Measurements from ENCODE around the gene CCDC33. TPM values are rescaled to one million over a fixed set of nuclear protein-coding genes. Genes with fewer than 3 reads are reported as not detected.

The CCDC33 gene
- total and polyA plus RNA-seq, 10 of the 15 experiments (the other 5 are each of a cell fraction or from before 2014, with no cell fraction given): 0.57 to 5.8 (median 4.3) TPM

GRCh38 chr15:74258456-74259291 lies 22.5 kb downstream of the CCDC33 start:
- Histone ChIP-seq H3K27me3 (replicated peaks in 1 of 2; ENCODE audit: control insufficient read depth in 2 of 2, insufficient read depth in 2 of 2, low read length in 1 of 2) (peaks cover 0 to 2% of the 10 kb centered on the region in 2 experiments; a peak in 3 of 4 replicates), H3K4me1 (ENCODE audit: control insufficient read depth, insufficient read depth, low read length) (no peaks in the 10 kb centered on the region), H3K4me2 (ENCODE audit: control insufficient read depth, insufficient read depth) (no peak overlapping the region), H2AFZ (ENCODE audit: control insufficient read depth, low read depth, low read length) (no peak overlapping the region), H3K9me3 (replicated peaks; ENCODE audit: control insufficient read depth, insufficient read depth, low read length) (no peaks in the 10 kb centered on the region), H3K9ac (ENCODE audit: control insufficient read depth, insufficient read depth, low read length) (no peak overlapping the region), H3K4me3 (no peak overlapping the region), H4K20me1 (ENCODE audit: control insufficient read depth, insufficient read depth) (no peaks in the 10 kb centered on the region; the same call in 1 of the 2 replicates), H3K36me3 (ENCODE audit: control insufficient read depth in 2 of 2, insufficient read depth in 2 of 2, low read length in 1 of 2) (no peaks in the 10 kb centered on the region), H3K27ac (ENCODE audit: control insufficient read depth, insufficient read depth) (no peak overlapping the region), H3K79me2 (ENCODE audit: control insufficient read depth, insufficient read depth, low read length) (no peaks in the 10 kb centered on the region)
- no TSS peak for BruUV-seq (replicated peaks)
- POLR2A ChIA-PET: no interaction called here
- RAD21 ChIA-PET (ENCODE audit: unreplicated experiment): no interaction called here
- ATAC-seq (no peak), DNase-seq (ENCODE audit: low read depth, low spot score) (no peak), FAIRE-seq (no peak)
- in situ Hi-C loops (cut with MboI): no loop called here
- WGBS (ENCODE audit: insufficient coverage, insufficient replicate concordance, low lambda C conversion rate, missing lambda C conversion rate): 26% methylated on average over 7 of the region's 7 CpGs
- CTCF ChIA-PET: no interaction called here
- intact Hi-C loops (cut with micrococcal nuclease; ENCODE audit: unreplicated experiment): no loop called here
- SMC1A ChIA-PET (ENCODE audit: uncharacterized antibody, unreplicated experiment): no interaction called here
- no peak for TF ChIP-seq ZNF384 (IDR thresholded peaks at IDR 0.05; ENCODE audit: borderline replicate concordance, low read depth, low read length)
- TF ChIP-seq RBBP5 (conservative IDR thresholded peaks at IDR 0.05): no peak
- no peak for TF ChIP-seq ZBTB33 (IDR thresholded peaks at IDR 0.05)
- TF ChIP-seq MEF2A (IDR thresholded peaks at IDR 0.05; ENCODE audit: insufficient read depth, low read depth, low read length): no peak
- no peak for TF ChIP-seq SREBF1 (IDR thresholded peaks at IDR 0.05; ENCODE audit: low read length)
- no peak for TF ChIP-seq TCF12 (IDR thresholded peaks at IDR 0.05; ENCODE audit: low read depth, low read length)
- TF ChIP-seq MAX (IDR thresholded peaks at IDR 0.05; ENCODE audit: low read depth, low read length): no peak
- no peak for TF ChIP-seq ASH2L (IDR thresholded peaks at IDR 0.05; ENCODE audit: borderline replicate concordance, low read depth)
- no peak for TF ChIP-seq NFXL1 (IDR thresholded peaks at IDR 0.05; ENCODE audit: borderline replicate concordance)
- TF ChIP-seq ZNF687 (IDR thresholded peaks at IDR 0.05): no peak
- no peak for TF ChIP-seq ZNF592 (IDR thresholded peaks at IDR 0.05)
- TF ChIP-seq SMARCA5 (IDR thresholded peaks at IDR 0.05): no peak
- no peak for TF ChIP-seq CBX5 (IDR thresholded peaks at IDR 0.05; ENCODE audit: low read depth)
- no peak for TF ChIP-seq BRCA1 (IDR thresholded peaks at IDR 0.05; ENCODE audit: low read depth, low read length)

Data from GM12878 (cell line).